T-helper 2 cell (primary cell): ENCODE measurements around the gene SPATA46.
A peak's percentile ranks its signal among the peaks of the same experiment; 100 is the strongest.
"Not testable (repeated sequence)": the region's sequence is repeated elsewhere in the genome, so short reads cannot be mapped to it uniquely, and the experiment has no call there.

Source experiments
- DNase-seq, 5 experiments: peaks; one replicate each; pipeline versions ENCODE4 v3.0.0 to v3.0.0-alpha.2; 2012 to 2022
- total RNA-seq, 2 donors: gene quantifications; one replicate each; lab custom pipeline; 2026; lab: John Stamatoyannopoulos, UW

SPATA46 gene
- total RNA-seq, result 0 reads per million in 2 donors

- no peak for DNase-seq
These were observed at the start of gene SPATA46 for GRCh38 chr1:162376691-162377090. Gene SPATA46, minus strand, starts transcription at chr1:162376854. Its CDS starts 64 bp downstream, at chr1:162376790.

- DNase-seq, result no peak
These were observed 46.2 kb upstream of the SPATA46 start for GRCh38 chr1:162422662-162423375.

GRCh38 chr1:162421258-162422164 lies 44.9 kb upstream of the SPATA46 start:
- DNase-seq, result no peak

GRCh38 chr1:162420120-162420519 lies 43.5 kb upstream of the SPATA46 start:
- DNase-seq, result peak in 1 of 5 experiments; percentile 15

- DNase-seq, result not testable (repeated sequence)
These were observed 42.8 kb upstream of the SPATA46 start for GRCh38 chr1:162419450-162419931.

- not testable (repeated sequence) for DNase-seq
These were observed 41.9 kb upstream of the SPATA46 start for GRCh38 chr1:162418584-162418983.

- no peak for DNase-seq
These were observed 41.0 kb upstream of the SPATA46 start for GRCh38 chr1:162417650-162418049.

- DNase-seq, result no peak
These were observed 40.3 kb upstream of the SPATA46 start for GRCh38 chr1:162416909-162417308.

GRCh38 chr1:162416215-162416614 lies 39.6 kb upstream of the SPATA46 start:
- no peak for DNase-seq

GRCh38 chr1:162412002-162412401 lies 35.3 kb upstream of the SPATA46 start, which contains the start of gene SH2D1B:
Gene SH2D1B, minus strand, starts transcription at chr1:162412136. Its CDS starts 120 bp downstream, at chr1:162412016.
- DNase-seq, result no peak

GRCh38 chr1:162407539-162407938 lies 30.9 kb upstream of the SPATA46 start:
- DNase-seq, result peak in 1 of 5 experiments; percentile 19

GRCh38 chr1:162406811-162407210 lies 30.2 kb upstream of the SPATA46 start:
- no peak for DNase-seq

- no peak for DNase-seq
These were observed 29.1 kb upstream of the SPATA46 start for GRCh38 chr1:162405800-162406199.

- DNase-seq, result no peak
These were observed 28.0 kb upstream of the SPATA46 start for GRCh38 chr1:162404550-162405160.

GRCh38 chr1:162400790-162401355 lies 24.2 kb upstream of the SPATA46 start:
- DNase-seq, result peak in 1 of 5 experiments; percentile 67

- DNase-seq, result peak in 1 of 5 experiments; percentile 19
These were observed 22.4 kb upstream of the SPATA46 start for GRCh38 chr1:162398999-162399580.

GRCh38 chr1:162397943-162398560 lies 21.4 kb upstream of the SPATA46 start:
- no peak for DNase-seq

GRCh38 chr1:162397039-162397448 lies 20.4 kb upstream of the SPATA46 start:
- DNase-seq, result no peak

- no peak for DNase-seq
These were observed 19.7 kb upstream of the SPATA46 start for GRCh38 chr1:162396201-162396906.

- DNase-seq, result peak in 1 of 5 experiments; percentile 54
These were observed 15.3 kb upstream of the SPATA46 start for GRCh38 chr1:162391790-162392563.
